Stomach smooth muscle (tissue), 2 donors: Measurements from ENCODE around the gene JAKMIP2.

Experiments
- H3K27ac ChIP-seq: one replicate; pipeline ENCODE4 v1.7.0; 2013; ENCODE audit warnings: mild to moderate bottlenecking, low read length, inconsistent platforms
- H3K27me3 ChIP-seq, 2 donors: one replicate each; pipeline ENCODE4 v1.7.0; 2013; ENCODE audit warnings: low read length in 2 of 2; ENCODE audit not compliant: insufficient read depth in 2 of 2, control insufficient read depth in 1 of 2
- H3K36me3 ChIP-seq, 2 donors: one replicate each; pipeline ENCODE4 v1.7.0; 2013; ENCODE audit warnings: low read length in 2 of 2; ENCODE audit not compliant: control insufficient read depth in 2 of 2, insufficient read depth in 2 of 2
- H3K4me1 ChIP-seq: one replicate; pipeline ENCODE4 v1.7.0; 2013; ENCODE audit warnings: low read length; ENCODE audit not compliant: control insufficient read depth, insufficient read depth
- H3K4me3 ChIP-seq, 2 donors: one replicate each; pipeline ENCODE4 v1.7.0; 2013; ENCODE audit warnings: low read length in 2 of 2
- H3K9ac ChIP-seq, 2 donors: one replicate each; pipeline ENCODE4 v1.7.0; 2013; ENCODE audit warnings: low read length in 2 of 2, mild to moderate bottlenecking in 1 of 2
- H3K9me3 ChIP-seq, 2 donors: one replicate each; pipeline ENCODE4 v1.7.0; 2013; ENCODE audit warnings: low read length in 2 of 2; ENCODE audit not compliant: control insufficient read depth in 2 of 2
- donor health status: healthy.
- donor health status: Pancreatic carcinoma.

Gene JAKMIP2

GRCh38 chr5:147699496-147700088 is 82.9 kb downstream of the JAKMIP2 start:
- H3K9me3 ChIP-seq = no peaks in the 10 kb centered on the region
- H3K27me3 ChIP-seq = no peaks in the 10 kb centered on the region
- no peaks in the 10 kb centered on the region for H3K36me3 ChIP-seq
- H3K4me3 ChIP-seq = no peak overlapping the region
- no peak overlapping the region for H3K9ac ChIP-seq
- no peak overlapping the region for H3K27ac ChIP-seq
- H3K4me1 ChIP-seq = no peaks in the 10 kb centered on the region

- H3K4me3 ChIP-seq = no peak overlapping the region
- H3K27me3 ChIP-seq = no peaks in the 10 kb centered on the region
- H3K4me1 ChIP-seq = no peaks in the 10 kb centered on the region
- no peak overlapping the region for H3K9ac ChIP-seq
- H3K9me3 ChIP-seq = no peaks in the 10 kb centered on the region
- no peaks in the 10 kb centered on the region for H3K36me3 ChIP-seq
- no peak overlapping the region for H3K27ac ChIP-seq
These were observed 85.1 kb downstream of the JAKMIP2 start for GRCh38 chr5:147697380-147697779.

- Histone ChIP-seq H3K36me3 (no peaks in the 10 kb centered on the region), H3K4me1 (peaks cover 19% of the 10 kb centered on the region), H3K27me3 (no peaks in the 10 kb centered on the region), H3K9me3 (no peaks in the 10 kb centered on the region), H3K4me3 (no peak overlapping the region), H3K9ac (no peak overlapping the region), H3K27ac (no peak overlapping the region)
These were observed 87.8 kb downstream of the JAKMIP2 start for GRCh38 chr5:147694772-147695171.

GRCh38 chr5:147693233-147693632 is 89.3 kb downstream of the JAKMIP2 start:
- no peak overlapping the region for H3K4me3 ChIP-seq
- H3K9me3 ChIP-seq = no peaks in the 10 kb centered on the region
- no peaks in the 10 kb centered on the region for H3K27me3 ChIP-seq
- H3K27ac ChIP-seq = no peak overlapping the region
- H3K4me1 ChIP-seq = peaks cover 32% of the 10 kb centered on the region
- no peaks in the 10 kb centered on the region for H3K36me3 ChIP-seq
- H3K9ac ChIP-seq = no peak overlapping the region

- no peaks in the 10 kb centered on the region for H3K36me3 ChIP-seq
- no peak overlapping the region for H3K9ac ChIP-seq
- no peaks in the 10 kb centered on the region for H3K27me3 ChIP-seq
- no peak overlapping the region for H3K4me3 ChIP-seq
- no peaks in the 10 kb centered on the region for H3K9me3 ChIP-seq
- H3K27ac ChIP-seq = peak overlapping the region; percentile 19
- peaks cover 32% of the 10 kb centered on the region for H3K4me1 ChIP-seq
These were observed 91.4 kb downstream of the JAKMIP2 start for GRCh38 chr5:147691130-147691529.

- Histone ChIP-seq H3K27ac (peak overlapping the region; percentile 19), H3K36me3 (no peaks in the 10 kb centered on the region), H3K9me3 (no peaks in the 10 kb centered on the region), H3K27me3 (no peaks in the 10 kb centered on the region), H3K9ac (no peak overlapping the region), H3K4me3 (peak overlapping the region in 1 of 2 donors; percentile 8), H3K4me1 (peaks cover 32% of the 10 kb centered on the region)
These were observed 91.9 kb downstream of the JAKMIP2 start for GRCh38 chr5:147690595-147690994.

- peaks cover 32% of the 10 kb centered on the region for H3K4me1 ChIP-seq
- no peaks in the 10 kb centered on the region for H3K36me3 ChIP-seq
- no peaks in the 10 kb centered on the region for H3K27me3 ChIP-seq
- peak overlapping the region in 1 of 2 donors; percentile 43 for H3K9ac ChIP-seq
- H3K9me3 ChIP-seq = no peaks in the 10 kb centered on the region
- H3K27ac ChIP-seq = peak overlapping the region; percentile 77
- peak overlapping the region in 1 of 2 donors; percentile 8 for H3K4me3 ChIP-seq
These were observed 93.1 kb downstream of the JAKMIP2 start for GRCh38 chr5:147689426-147689825.

- peak overlapping the region; percentile 77 for H3K27ac ChIP-seq
- no peaks in the 10 kb centered on the region for H3K27me3 ChIP-seq
- H3K9me3 ChIP-seq = no peaks in the 10 kb centered on the region
- H3K9ac ChIP-seq = peak overlapping the region in 1 of 2 donors; percentile 43
- H3K4me3 ChIP-seq = peak overlapping the region in 1 of 2 donors; percentile 8
- peaks cover 32% of the 10 kb centered on the region for H3K4me1 ChIP-seq
- H3K36me3 ChIP-seq = no peaks in the 10 kb centered on the region
These were observed 93.7 kb downstream of the JAKMIP2 start for GRCh38 chr5:147688656-147689356.

GRCh38 chr5:147687118-147687517 is 95.4 kb downstream of the JAKMIP2 start:
- no peak overlapping the region for H3K4me3 ChIP-seq
- H3K27me3 ChIP-seq = no peaks in the 10 kb centered on the region
- H3K9me3 ChIP-seq = no peaks in the 10 kb centered on the region
- no peaks in the 10 kb centered on the region for H3K36me3 ChIP-seq
- peaks cover 29% of the 10 kb centered on the region for H3K4me1 ChIP-seq
- no peak overlapping the region for H3K9ac ChIP-seq
- H3K27ac ChIP-seq = no peak overlapping the region

- no peaks in the 10 kb centered on the region for H3K9me3 ChIP-seq
- H3K4me3 ChIP-seq = no peak overlapping the region
- no peaks in the 10 kb centered on the region for H3K27me3 ChIP-seq
- no peak overlapping the region for H3K27ac ChIP-seq
- H3K36me3 ChIP-seq = no peaks in the 10 kb centered on the region
- H3K9ac ChIP-seq = no peak overlapping the region
- H3K4me1 ChIP-seq = peaks cover 22% of the 10 kb centered on the region
These were observed 96.1 kb downstream of the JAKMIP2 start for GRCh38 chr5:147686421-147686820.

- peaks cover 18% of the 10 kb centered on the region for H3K4me1 ChIP-seq
- no peak overlapping the region for H3K4me3 ChIP-seq
- no peak overlapping the region for H3K27ac ChIP-seq
- no peaks in the 10 kb centered on the region for H3K36me3 ChIP-seq
- no peaks in the 10 kb centered on the region for H3K9me3 ChIP-seq
- H3K9ac ChIP-seq = no peak overlapping the region
- H3K27me3 ChIP-seq = no peaks in the 10 kb centered on the region
These were observed 96.5 kb downstream of the JAKMIP2 start for GRCh38 chr5:147685993-147686392.
